ENCODE results near the gene PHC2. TPM values are rescaled to one million over a fixed set of nuclear protein-coding genes. Genes with fewer than 3 reads are reported as not detected.

The PHC2 gene
- total and polyA plus RNA-seq, 9 of the 15 experiments (the other 6 are each of a cell fraction or from before 2014, with no cell fraction given): 3.1 to 67.6 (median 34.6) TPM

GRCh38 chr1:33374336-33375105, 56.4 kb downstream of the PHC2 start (continued):
- TF ChIP-seq ZBTB49 (CRISPR knock-in tag; IDR thresholded peaks at IDR 0.05; ENCODE audit: borderline replicate concordance) (no peak), ADNP (tag; IDR thresholded peaks at IDR 0.05) (no peak), XRCC5 (IDR thresholded peaks at IDR 0.05; ENCODE audit: low read depth, low read length) (no peak), DEAF1 (CRISPR knock-in tag; IDR thresholded peaks at IDR 0.05) (peak; percentile 26; the same call in 1 of the 2 replicates), HES1 (IDR thresholded peaks at IDR 0.05; ENCODE audit: low read depth) (0 out of 2 replicates have a peak, but pooled peaks have one; percentile 29), FOXK2 (conservative IDR thresholded peaks at IDR 0.05 in 1 of 2, IDR thresholded peaks at IDR 0.05 in 1 of 2; ENCODE audit: low read depth in 2 of 2) (peak; percentile 46 to 55; a peak in 1 of 4 replicates), FOS (IDR thresholded peaks at IDR 0.05; ENCODE audit: extremely low read depth, insufficient read length) (no peak), VEZF1 (CRISPR knock-in tag; IDR thresholded peaks at IDR 0.05) (peak; percentile 53; the same call in 1 of the 2 replicates), GTF2E2 (tag; IDR thresholded peaks at IDR 0.05) (no peak), ELF4 (CRISPR knock-in tag; IDR thresholded peaks at IDR 0.05) (no peak), EP300 (IDR thresholded peaks at IDR 0.05; ENCODE audit: low read length) (peak; percentile 58; the same call in 1 of the 2 replicates), FOXM1 (IDR thresholded peaks at IDR 0.05; ENCODE audit: low read depth) (no peak), FOXM1 (CRISPR knock-in tag; IDR thresholded peaks at IDR 0.05; ENCODE audit: low read depth) (no peak), SMARCC2 (IDR thresholded peaks at IDR 0.05; ENCODE audit: low read depth) (peak; percentile 54; the same call in 1 of the 2 replicates), ZNF175 (CRISPR knock-in tag; IDR thresholded peaks at IDR 0.05; ENCODE audit: low read depth) (peak; percentile 78), CHD4 (IDR thresholded peaks at IDR 0.05; ENCODE audit: insufficient read depth, insufficient replicate concordance, low read depth, low read length, poor library complexity, severe bottlenecking) (no peak), ARHGAP35 (IDR thresholded peaks at IDR 0.05; ENCODE audit: partially characterized antibody) (no peak), ZNF699 (CRISPR knock-in tag; IDR thresholded peaks at IDR 0.05; ENCODE audit: insufficient replicate concordance) (no peak), MAZ (CRISPR knock-in tag; conservative IDR thresholded peaks at IDR 0.05 in 1 of 2, IDR thresholded peaks at IDR 0.05 in 1 of 2) (no peak), ARNT (IDR thresholded peaks at IDR 0.05) (no peak), CBFA2T3 (IDR thresholded peaks at IDR 0.05) (peak; percentile 60), IFI16 (CRISPR knock-in tag; IDR thresholded peaks at IDR 0.05) (no peak)

Measured in K562 (cell line).